ENCODE measurements around the gene PARD6A. TPM values are rescaled to one million over a fixed set of nuclear protein-coding genes. Genes with fewer than 3 reads are reported as not detected.

Gene PARD6A
- total RNA-seq, 3 donors from 2014 or later (not counting 1 experiment from before 2014, with no cell fraction given) = 3.1 to 4.4 (median 3.3) TPM

GRCh38 chr16:67701420-67701819 is 40.7 kb downstream of the PARD6A start:
- Mint-ChIP-seq H3K27me3 (ENCODE audit: low read depth in 2 of 2) (no peaks in the 10 kb centered on the region), H3K4me3 (no peak overlapping the region), H3K4me1 (peaks cover 17 to 19% of the 10 kb centered on the region in 2 donors), H3K9me3 (peaks cover 0 to 3% of the 10 kb centered on the region in 2 donors), H3K27ac (peak overlapping the region in 1 of 2 donors; percentile 58), H3K36me3 (no peaks in the 10 kb centered on the region)
- no peak for ATAC-seq
- H3K27me3 ChIP-seq (ENCODE audit: control insufficient read depth, insufficient read depth, low read length) = no peaks in the 10 kb centered on the region
- no peak for DNase-seq
- H3K27ac ChIP-seq (ENCODE audit: low read length) = no peak overlapping the region
- WGBS (ENCODE audit: insufficient coverage) = 89% methylated on average over 1 of the region's 1 CpG
- TF ChIP-seq CTCF (IDR thresholded peaks at IDR 0.05) = no peak
- no peak overlapping the region for H3K4me3 ChIP-seq (ENCODE audit: low read length)
- intact Hi-C loops (cut with micrococcal nuclease) = no loop called here
- no peaks in the 10 kb centered on the region for H3K36me3 ChIP-seq (ENCODE audit: control insufficient read depth, insufficient read depth, low read length)
- H3K9me3 ChIP-seq (ENCODE audit: control insufficient read depth, insufficient read depth, low read length) = peaks cover 9% of the 10 kb centered on the region
- peaks cover 11% of the 10 kb centered on the region for H3K4me1 ChIP-seq (ENCODE audit: control insufficient read depth, insufficient read depth, low read length)

DNA sequence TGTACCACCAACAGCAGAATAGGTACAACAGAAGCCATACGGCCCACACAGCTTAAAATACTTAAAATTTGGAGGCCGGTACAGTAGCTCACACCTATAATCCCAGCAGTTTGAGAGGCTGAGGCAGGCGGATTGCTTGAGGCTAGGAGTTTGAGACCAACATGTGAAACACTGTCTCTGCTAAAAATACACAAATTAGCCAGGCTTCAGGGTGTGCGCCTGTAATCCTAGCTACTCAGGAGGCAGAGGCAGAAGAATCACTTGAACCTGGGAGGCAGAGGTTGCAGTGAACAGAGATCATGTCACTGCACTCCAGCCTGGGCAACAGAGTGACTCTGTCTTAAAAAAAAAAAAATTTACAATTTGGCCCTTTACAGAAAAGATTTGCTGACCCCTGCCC is 41.4 kb downstream of the PARD6A start:
- no peaks in the 10 kb centered on the region for H3K27me3 ChIP-seq (ENCODE audit: control insufficient read depth, insufficient read depth, low read length)
- Mint-ChIP-seq H3K9me3 (peaks cover 0 to 3% of the 10 kb centered on the region in 2 donors), H3K36me3 (no peaks in the 10 kb centered on the region), H3K27me3 (ENCODE audit: low read depth in 2 of 2) (no peaks in the 10 kb centered on the region), H3K4me3 (no peak overlapping the region), H3K27ac (peak overlapping the region in 1 of 2 donors; percentile 58), H3K4me1 (peaks cover 17 to 19% of the 10 kb centered on the region in 2 donors)
- H3K36me3 ChIP-seq (ENCODE audit: control insufficient read depth, insufficient read depth, low read length) = no peaks in the 10 kb centered on the region
- no peak for DNase-seq
- H3K9me3 ChIP-seq (ENCODE audit: control insufficient read depth, insufficient read depth, low read length) = peaks cover 9% of the 10 kb centered on the region
- intact Hi-C loops (cut with micrococcal nuclease) = no loop called here
- H3K4me1 ChIP-seq (ENCODE audit: control insufficient read depth, insufficient read depth, low read length) = peaks cover 11% of the 10 kb centered on the region
- TF ChIP-seq CTCF (IDR thresholded peaks at IDR 0.05) = no peak
- H3K27ac ChIP-seq (ENCODE audit: low read length) = no peak overlapping the region
- no peak for ATAC-seq
- no peak overlapping the region for H3K4me3 ChIP-seq (ENCODE audit: low read length)
- WGBS (ENCODE audit: insufficient coverage) = 95% methylated on average over 4 of the region's 4 CpGs

GRCh38 chr16:67703626-67704025 is 42.9 kb downstream of the PARD6A start:
- peak overlapping the region; percentile 7 for H3K27ac ChIP-seq (ENCODE audit: low read length)
- no peaks in the 10 kb centered on the region for H3K27me3 ChIP-seq (ENCODE audit: control insufficient read depth, insufficient read depth, low read length)
- intact Hi-C loops (cut with micrococcal nuclease) = no loop called here
- peak overlapping the region; percentile 45 for H3K4me3 Mint-ChIP-seq
- DNase-seq (peak in 1 of 2 donors; percentile 34), ATAC-seq (peak; percentile 42 to 65 (median 53))
- H3K36me3 ChIP-seq (ENCODE audit: control insufficient read depth, insufficient read depth, low read length) = no peaks in the 10 kb centered on the region
- WGBS (ENCODE audit: insufficient coverage) = 49% methylated on average over 2 of the region's 2 CpGs
- peaks cover 17 to 19% of the 10 kb centered on the region in 2 donors for H3K4me1 Mint-ChIP-seq
- H3K36me3 Mint-ChIP-seq = no peaks in the 10 kb centered on the region
- TF ChIP-seq CTCF (IDR thresholded peaks at IDR 0.05) = no peak
- peak overlapping the region; percentile 67 to 86 for H3K27ac Mint-ChIP-seq
- no peaks in the 10 kb centered on the region for H3K27me3 Mint-ChIP-seq (ENCODE audit: low read depth in 2 of 2)
- peaks cover 11% of the 10 kb centered on the region for H3K4me1 ChIP-seq (ENCODE audit: control insufficient read depth, insufficient read depth, low read length)
- H3K4me3 ChIP-seq (ENCODE audit: low read length) = no peak overlapping the region
- peaks cover 9% of the 10 kb centered on the region for H3K9me3 ChIP-seq (ENCODE audit: control insufficient read depth, insufficient read depth, low read length)
- peaks cover 0 to 2% of the 10 kb centered on the region in 2 donors for H3K9me3 Mint-ChIP-seq

- WGBS (ENCODE audit: insufficient coverage) = 99% methylated on average over 4 of the region's 5 CpGs
- peak overlapping the region; percentile 67 to 86 for H3K27ac Mint-ChIP-seq
- DNase-seq (no peak), ATAC-seq (no peak)
- no peaks in the 10 kb centered on the region for H3K36me3 ChIP-seq (ENCODE audit: control insufficient read depth, insufficient read depth, low read length)
- no peak for TF ChIP-seq CTCF (IDR thresholded peaks at IDR 0.05)
- peaks cover 8% of the 10 kb centered on the region for H3K9me3 ChIP-seq (ENCODE audit: control insufficient read depth, insufficient read depth, low read length)
- no peak overlapping the region for H3K27ac ChIP-seq (ENCODE audit: low read length)
- H3K4me1 Mint-ChIP-seq = peaks cover 17 to 19% of the 10 kb centered on the region in 2 donors
- H3K4me3 ChIP-seq (ENCODE audit: low read length) = no peak overlapping the region
- no peaks in the 10 kb centered on the region for H3K27me3 ChIP-seq (ENCODE audit: control insufficient read depth, insufficient read depth, low read length)
- no peaks in the 10 kb centered on the region for H3K36me3 Mint-ChIP-seq
- peak overlapping the region; percentile 45 for H3K4me3 Mint-ChIP-seq
- H3K4me1 ChIP-seq (ENCODE audit: control insufficient read depth, insufficient read depth, low read length) = peaks cover 11% of the 10 kb centered on the region
- H3K27me3 Mint-ChIP-seq (ENCODE audit: low read depth in 2 of 2) = no peaks in the 10 kb centered on the region
- H3K9me3 Mint-ChIP-seq = no peaks in the 10 kb centered on the region
- intact Hi-C loops (cut with micrococcal nuclease) = no loop called here
Observed at GRCh38 chr16:67704110-67704509, 43.4 kb downstream of the PARD6A start.

All from natural killer cell (primary cell).